SH-SY5Y (cell line): ENCODE measurements around the gene MC1R.

Experiments
- GATA2 ChIP-seq: IDR thresholded peaks from 2 replicates; pipeline ENCODE4 v1.6.1; 2011; ENCODE audit warnings: mild to moderate bottlenecking, low read depth, low read length
- GATA3 ChIP-seq: IDR thresholded peaks from 2 replicates; pipeline ENCODE4 v1.6.1; 2011; ENCODE audit warnings: low read depth, mild to moderate bottlenecking, low read length, moderate library complexity

MC1R gene

DNA sequence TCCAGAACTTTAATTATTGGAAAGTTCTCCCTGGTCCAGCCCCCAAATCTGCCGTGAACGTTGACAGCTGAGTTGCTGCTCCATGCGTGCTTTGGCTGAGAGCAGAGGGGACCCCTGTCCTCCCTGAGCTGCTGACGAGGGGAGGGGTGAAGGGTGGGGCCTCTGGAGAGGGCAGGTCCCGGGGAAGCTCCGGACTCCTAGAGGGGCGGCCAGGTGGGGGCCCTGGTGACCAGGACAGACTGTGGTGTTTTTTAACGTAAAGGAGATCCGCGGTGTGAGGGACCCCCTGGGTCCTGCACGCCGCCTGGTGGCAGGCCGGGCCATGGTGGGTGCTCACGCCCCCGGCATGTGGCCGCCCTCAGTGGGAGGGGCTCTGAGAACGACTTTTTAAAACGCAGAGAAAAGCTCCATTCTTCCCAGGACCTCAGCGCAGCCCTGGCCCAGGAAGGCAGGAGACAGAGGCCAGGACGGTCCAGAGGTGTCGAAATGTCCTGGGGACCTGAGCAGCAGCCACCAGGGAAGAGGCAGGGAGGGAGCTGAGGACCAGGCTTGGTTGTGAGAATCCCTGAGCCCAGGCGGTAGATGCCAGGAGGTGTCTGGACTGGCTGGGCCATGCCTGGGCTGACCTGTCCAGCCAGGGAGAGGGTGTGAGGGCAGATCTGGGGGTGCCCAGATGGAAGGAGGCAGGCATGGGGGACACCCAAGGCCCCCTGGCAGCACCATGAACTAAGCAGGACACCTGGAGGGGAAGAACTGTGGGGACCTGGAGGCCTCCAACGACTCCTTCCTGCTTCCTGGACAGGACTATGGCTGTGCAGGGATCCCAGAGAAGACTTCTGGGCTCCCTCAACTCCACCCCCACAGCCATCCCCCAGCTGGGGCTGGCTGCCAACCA is at the start of gene MC1R:
TSS of gene MC1R (plus strand) at position 410 of the 895 bp plus-strand sequence. CDS start at position 807, 397 bp downstream.
- no peak for TF ChIP-seq GATA3
- TF ChIP-seq GATA2 = no peak

GRCh38 chr16:89869911-89870310 is 48.8 kb upstream of the MC1R start:
- TF ChIP-seq GATA3 (no peak), GATA2 (no peak)

GRCh38 chr16:89870440-89870839 is 48.2 kb upstream of the MC1R start:
- TF ChIP-seq GATA2 (no peak), GATA3 (no peak)

GRCh38 chr16:89871895-89872294 is 46.8 kb upstream of the MC1R start:
- TF ChIP-seq GATA3 (no peak), GATA2 (no peak)

DNA sequence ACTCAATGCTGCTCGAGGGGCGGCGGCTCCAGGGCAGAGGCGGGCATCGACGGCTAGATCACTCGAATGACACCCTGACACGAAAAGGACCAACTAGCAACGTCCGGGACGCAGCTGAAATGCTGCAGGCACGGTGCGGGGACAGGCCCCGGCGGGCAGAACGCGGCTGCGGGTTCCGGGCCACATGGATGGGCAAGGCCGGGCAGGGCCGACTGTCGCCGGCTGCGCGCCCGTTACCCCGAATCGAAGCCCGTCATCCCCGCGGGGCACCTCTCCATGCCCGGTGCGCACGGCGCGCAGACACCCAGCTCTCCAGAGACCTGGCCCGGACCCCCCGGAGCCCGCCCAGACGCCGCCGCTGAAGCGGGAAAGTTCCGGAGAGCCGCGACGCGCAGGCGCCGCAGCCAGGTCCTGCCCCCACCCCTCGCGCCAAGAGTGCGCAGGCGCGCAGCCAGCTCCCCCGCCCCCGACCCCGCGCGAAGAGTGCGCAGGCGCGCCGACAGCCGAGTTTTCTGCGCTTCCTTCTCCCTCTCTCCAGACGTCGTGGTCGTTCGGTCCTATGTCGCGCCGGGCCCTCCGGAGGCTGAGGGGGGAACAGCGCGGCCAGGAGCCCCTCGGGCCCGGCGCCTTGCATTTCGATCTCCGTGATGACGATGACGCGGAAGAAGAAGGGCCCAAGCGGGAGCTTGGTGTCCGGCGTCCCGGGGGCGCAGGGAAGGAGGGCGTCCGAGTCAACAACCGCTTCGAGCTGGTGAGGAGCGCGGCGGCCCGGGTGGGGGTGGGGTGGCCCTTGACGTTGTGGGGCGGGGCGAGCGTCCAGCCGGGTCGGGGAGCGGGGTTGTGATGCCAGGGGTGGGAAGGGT is 45.3 kb upstream of the MC1R start, which contains the start of gene TCF25:
TSS of gene TCF25 (plus strand) at position 484 of the 863 bp plus-strand sequence. CDS start at position 560, 76 bp downstream.
- TF ChIP-seq GATA2 (no peak), GATA3 (no peak)

- TF ChIP-seq GATA2 (no peak), GATA3 (no peak)
Measured at GRCh38 chr16:89873972-89874689, 44.5 kb upstream of the MC1R start.

- TF ChIP-seq GATA3 (no peak), GATA2 (no peak)
Measured at GRCh38 chr16:89880477-89881367, 37.9 kb upstream of the MC1R start.

DNA sequence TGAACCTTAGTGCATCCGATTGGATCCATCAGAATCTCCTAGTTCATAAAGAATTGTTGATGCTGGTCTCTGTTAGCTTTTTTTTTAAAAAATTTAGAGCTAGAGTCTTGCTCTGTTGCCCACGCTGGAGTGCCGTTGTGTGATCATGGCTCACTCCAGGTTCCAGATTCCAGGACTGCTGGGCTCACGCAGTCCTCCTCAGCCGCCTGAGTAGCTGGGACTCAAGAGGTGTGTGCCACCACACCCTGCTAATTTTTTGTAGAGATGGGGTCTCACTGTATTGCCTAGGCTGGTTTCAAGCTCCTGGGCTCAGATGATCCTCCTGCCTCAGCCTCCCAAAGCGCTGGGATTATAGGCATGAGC is 37.3 kb upstream of the MC1R start:
- no peak for TF ChIP-seq GATA3
- no peak for TF ChIP-seq GATA2

DNA sequence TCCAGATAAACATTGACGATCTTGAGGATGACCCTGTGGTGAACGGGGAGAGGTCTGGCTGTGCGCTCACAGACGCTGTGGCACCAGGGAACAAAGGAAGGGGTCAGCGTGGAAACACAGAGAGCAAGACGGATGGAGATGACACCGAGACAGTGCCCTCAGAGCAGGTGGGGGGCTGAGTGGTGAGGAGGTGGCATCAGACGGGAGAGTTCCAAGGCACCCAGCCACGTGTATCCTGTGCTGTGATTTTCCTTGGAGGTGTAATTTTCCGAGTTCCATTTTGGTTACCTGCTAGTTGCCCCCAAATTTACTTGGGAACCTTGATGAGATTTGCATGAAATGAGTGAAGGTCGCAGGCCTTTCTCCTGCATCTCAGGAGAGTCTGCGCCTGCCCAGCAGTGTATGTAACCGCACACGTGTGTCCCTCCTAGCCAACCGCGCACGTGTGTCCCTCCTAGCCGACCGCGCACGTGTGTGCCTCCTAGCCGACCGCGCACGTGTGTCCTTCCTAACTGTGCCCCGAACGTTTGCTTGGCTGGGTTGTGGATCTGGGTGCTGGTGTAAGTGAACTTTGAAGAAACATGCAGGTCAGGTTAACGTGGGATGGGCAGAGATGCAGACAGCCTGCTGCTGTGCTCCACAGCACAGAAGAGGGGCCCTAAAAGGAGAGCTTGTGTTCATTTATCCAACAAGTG is 35.2 kb upstream of the MC1R start:
- no peak for TF ChIP-seq GATA3
- no peak for TF ChIP-seq GATA2

DNA sequence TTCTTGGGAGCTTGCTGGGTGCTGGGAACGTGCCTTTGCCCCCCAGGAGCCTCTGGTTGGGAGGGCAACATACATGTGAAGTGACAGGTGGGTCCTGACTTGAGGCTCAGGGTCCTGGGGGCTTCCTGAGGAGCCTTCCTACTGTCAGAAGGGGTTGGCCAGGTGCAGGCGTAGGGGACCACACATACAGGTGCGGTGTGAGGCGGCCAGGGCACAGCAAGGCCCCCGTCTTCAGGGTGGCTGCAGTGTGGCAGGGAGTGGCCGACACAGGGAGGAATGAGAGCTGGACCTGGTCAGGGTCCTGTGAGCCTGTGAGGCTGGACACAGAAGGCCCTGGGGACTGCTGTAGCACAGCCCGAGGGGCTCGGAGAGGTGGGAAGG is 34.6 kb upstream of the MC1R start:
- TF ChIP-seq GATA3 = no peak
- no peak for TF ChIP-seq GATA2

GRCh38 chr16:89887243-89887642 is 31.4 kb upstream of the MC1R start:
- TF ChIP-seq GATA2 (no peak), GATA3 (no peak)

GRCh38 chr16:89890200-89890599 is 28.5 kb upstream of the MC1R start:
- no peak for TF ChIP-seq GATA2
- TF ChIP-seq GATA3 = no peak
